GM18508 (cell line): ENCODE results near the gene BIN1.

ENCODE experiments used
- ATAC-seq: cut with Tn5 transposase; IDR thresholded peaks from one replicate; pipeline ENCODE4 v1.9.1; 2021; ENCODE audit warnings: moderate number of reproducible peaks; ENCODE audit not compliant: insufficient read depth, unreplicated experiment

Gene BIN1

GRCh38 chr2:127105656-127106456, 1.1 kb downstream of the BIN1 start:
- ATAC-seq: no peak

GRCh38 chr2:127104881-127105655, 1.9 kb downstream of the BIN1 start:
- no peak for ATAC-seq

- no peak for ATAC-seq
Observed at GRCh38 chr2:127104166-127104660, 2.7 kb downstream of the BIN1 start.

- no peak for ATAC-seq
Observed at GRCh38 chr2:127103243-127104165, 3.5 kb downstream of the BIN1 start.

- ATAC-seq: no peak
Observed at GRCh38 chr2:127102521-127103242, 4.3 kb downstream of the BIN1 start.

GRCh38 chr2:127101756-127102477, 5.0 kb downstream of the BIN1 start:
- no peak for ATAC-seq

- ATAC-seq: no peak
Observed at GRCh38 chr2:127101048-127101611, 5.8 kb downstream of the BIN1 start.

GRCh38 chr2:127100251-127101047, 6.5 kb downstream of the BIN1 start:
- no peak for ATAC-seq

- no peak for ATAC-seq
Observed at GRCh38 chr2:127098711-127099110, 8.2 kb downstream of the BIN1 start.

GRCh38 chr2:127097841-127098651, 8.9 kb downstream of the BIN1 start:
- ATAC-seq: no peak

- ATAC-seq: no peak
Observed at GRCh38 chr2:127097471-127097765, 9.5 kb downstream of the BIN1 start.

GRCh38 chr2:127096718-127097470, 10.1 kb downstream of the BIN1 start:
- no peak for ATAC-seq

- no peak for ATAC-seq
Observed at GRCh38 chr2:127096280-127096679, 10.7 kb downstream of the BIN1 start.

- ATAC-seq: no peak
Observed at GRCh38 chr2:127095784-127096183, 11.2 kb downstream of the BIN1 start.

GRCh38 chr2:127095367-127095641, 11.7 kb downstream of the BIN1 start:
- ATAC-seq: no peak

GRCh38 chr2:127094509-127095366, 12.2 kb downstream of the BIN1 start:
- ATAC-seq: no peak
